Large intestine (tissue), 3 donors: ENCODE measurements around the gene GPRC5A. TPM values are rescaled to one million over a fixed set of nuclear protein-coding genes. Genes with fewer than 3 reads are reported as not detected.

ENCODE experiments used
- DNase-seq, 2 donors: peaks; one replicate each; pipeline versions ENCODE4 v3.0.0 to v3.0.0-alpha.2; 2013
- H3K27ac ChIP-seq: one replicate; pipeline ENCODE4 v1.5.1; 2013; ENCODE audit warnings: low read length
- H3K27me3 ChIP-seq: 2 replicates; pipeline ENCODE4 v1.6.1; 2013; ENCODE audit warnings: low read length; ENCODE audit not compliant: control insufficient read depth, insufficient read depth
- H3K36me3 ChIP-seq: 2 replicates; pipeline ENCODE4 v1.6.1; 2013; ENCODE audit warnings: low read length; ENCODE audit not compliant: control insufficient read depth, insufficient read depth
- H3K4me1 ChIP-seq: one replicate; pipeline ENCODE4 v1.6.1; 2013; ENCODE audit warnings: low read length; ENCODE audit not compliant: control insufficient read depth, insufficient read depth
- H3K4me3 ChIP-seq: one replicate; pipeline ENCODE4 v1.5.1; 2013; ENCODE audit warnings: low read length
- H3K9me3 ChIP-seq: one replicate; pipeline ENCODE4 v1.6.1; 2013; ENCODE audit warnings: mild to moderate bottlenecking, low read depth, low read length, moderate library complexity; ENCODE audit not compliant: control insufficient read depth
- WGBS: methylation state at CpG from one replicate; pipeline ENCODE4 v1.1.5; 2013; ENCODE audit warnings: low lambda C conversion rate; ENCODE audit not compliant: insufficient coverage; 5-methylcytosine and 5-hydroxymethylcytosine counted together
- polyA plus RNA-seq: library from polyadenylated mRNA; unstranded; fragments of 120-200 nt; gene quantifications from one replicate; pipeline ENCODE4 v1.2.1, GENCODE V29; 2013

GPRC5A gene
- polyA plus RNA-seq, 1 donor, result 19.4 TPM

- 100% methylated on average over 1 of the region's 4 CpGs for WGBS
- H3K4me3 ChIP-seq, result no peak overlapping the region
- peaks cover 31% of the 10 kb centered on the region for H3K4me1 ChIP-seq
- peaks cover 23% of the 10 kb centered on the region for H3K36me3 ChIP-seq
- no peaks in the 10 kb centered on the region for H3K27me3 ChIP-seq
- no peaks in the 10 kb centered on the region for H3K9me3 ChIP-seq
- DNase-seq, result no peak
- H3K27ac ChIP-seq, result peak overlapping the region; percentile 98
Observed at GRCh38 chr12:12909228-12909994, 18.0 kb downstream of the GPRC5A start.

- Histone ChIP-seq H3K4me1 (peaks cover 30% of the 10 kb centered on the region), H3K4me3 (no peak overlapping the region), H3K36me3 (peaks cover 23% of the 10 kb centered on the region), H3K27me3 (no peaks in the 10 kb centered on the region), H3K27ac (peak overlapping the region; percentile 98), H3K9me3 (no peaks in the 10 kb centered on the region)
- WGBS, result no CpG with 5 or more reads among the region's 4 CpGs
- DNase-seq, result no peak
Observed at GRCh38 chr12:12909995-12910420, 18.6 kb downstream of the GPRC5A start.

GRCh38 chr12:12912711-12913110 is 21.3 kb downstream of the GPRC5A start:
- H3K4me3 ChIP-seq, result no peak overlapping the region
- H3K36me3 ChIP-seq, result peaks cover 26% of the 10 kb centered on the region
- DNase-seq, result no peak
- peaks cover 30% of the 10 kb centered on the region for H3K4me1 ChIP-seq
- H3K27ac ChIP-seq, result no peak overlapping the region
- 83% methylated on average over 1 of the region's 5 CpGs for WGBS
- H3K9me3 ChIP-seq, result no peaks in the 10 kb centered on the region
- no peaks in the 10 kb centered on the region for H3K27me3 ChIP-seq

- H3K4me1 ChIP-seq, result peaks cover 9% of the 10 kb centered on the region
- no peak for DNase-seq
- H3K27ac ChIP-seq, result no peak overlapping the region
- no peak overlapping the region for H3K4me3 ChIP-seq
- no peaks in the 10 kb centered on the region for H3K27me3 ChIP-seq
- H3K9me3 ChIP-seq, result no peaks in the 10 kb centered on the region
- 70% methylated on average over 2 of the region's 10 CpGs for WGBS
- peaks cover 16% of the 10 kb centered on the region for H3K36me3 ChIP-seq
Observed at GRCh38 chr12:12915656-12916055, 24.3 kb downstream of the GPRC5A start.

- H3K27ac ChIP-seq, result no peak overlapping the region
- no peaks in the 10 kb centered on the region for H3K27me3 ChIP-seq
- no peak overlapping the region for H3K4me3 ChIP-seq
- peaks cover 16% of the 10 kb centered on the region for H3K36me3 ChIP-seq
- DNase-seq, result peak; percentile 68 to 73
- H3K9me3 ChIP-seq, result no peaks in the 10 kb centered on the region
- WGBS, result no CpG with 5 or more reads among the region's 19 CpGs
- peaks cover 4% of the 10 kb centered on the region for H3K4me1 ChIP-seq
Observed at GRCh38 chr12:12916135-12916944, 25.0 kb downstream of the GPRC5A start.

GRCh38 chr12:12917517-12917916 is 26.2 kb downstream of the GPRC5A start:
- Histone ChIP-seq H3K27me3 (no peaks in the 10 kb centered on the region), H3K4me3 (no peak overlapping the region), H3K27ac (no peak overlapping the region), H3K4me1 (peaks cover 4% of the 10 kb centered on the region), H3K9me3 (no peaks in the 10 kb centered on the region), H3K36me3 (peaks cover 11% of the 10 kb centered on the region)
- WGBS, result no CpG with 5 or more reads among the region's 2 CpGs
- DNase-seq, result no peak

GRCh38 chr12:12918781-12919389 is 27.5 kb downstream of the GPRC5A start:
- H3K9me3 ChIP-seq, result no peaks in the 10 kb centered on the region
- H3K4me1 ChIP-seq, result no peaks in the 10 kb centered on the region
- H3K27me3 ChIP-seq, result no peaks in the 10 kb centered on the region
- no CpG with 5 or more reads among the region's 6 CpGs for WGBS
- H3K36me3 ChIP-seq, result peaks cover 3% of the 10 kb centered on the region
- no peak overlapping the region for H3K27ac ChIP-seq
- H3K4me3 ChIP-seq, result no peak overlapping the region
- no peak for DNase-seq

- no peaks in the 10 kb centered on the region for H3K4me1 ChIP-seq
- H3K9me3 ChIP-seq, result no peaks in the 10 kb centered on the region
- no peaks in the 10 kb centered on the region for H3K27me3 ChIP-seq
- no peak overlapping the region for H3K27ac ChIP-seq
- H3K4me3 ChIP-seq, result no peak overlapping the region
- no peak for DNase-seq
- WGBS, result 86% methylated on average over 1 of the region's 5 CpGs
- H3K36me3 ChIP-seq, result peaks cover 3% of the 10 kb centered on the region
Observed at GRCh38 chr12:12919666-12920435, 28.5 kb downstream of the GPRC5A start.

GRCh38 chr12:12922191-12922616 is 30.8 kb downstream of the GPRC5A start:
- Histone ChIP-seq H3K36me3 (no peaks in the 10 kb centered on the region), H3K27ac (no peak overlapping the region), H3K4me3 (no peak overlapping the region), H3K27me3 (no peaks in the 10 kb centered on the region), H3K4me1 (peaks cover 12% of the 10 kb centered on the region), H3K9me3 (no peaks in the 10 kb centered on the region)
- WGBS, result 60% methylated on average over 3 of the region's 6 CpGs
- DNase-seq, result no peak

- Histone ChIP-seq H3K27ac (no peak overlapping the region), H3K4me1 (peaks cover 12% of the 10 kb centered on the region)
- no CpG with 5 or more reads among the region's 7 CpGs for WGBS
Observed at GRCh38 chr12:12922978-12923377, 31.6 kb downstream of the GPRC5A start.

More at GRCh38 chr12:12922978-12923377, 31.6 kb downstream of the GPRC5A start:
- no peak for DNase-seq
- Histone ChIP-seq H3K4me3 (no peak overlapping the region), H3K36me3 (no peaks in the 10 kb centered on the region), H3K27me3 (no peaks in the 10 kb centered on the region), H3K9me3 (peaks cover 3% of the 10 kb centered on the region)
